ENCODE results near the gene GRWD1. TPM values are rescaled to one million over a fixed set of nuclear protein-coding genes. Genes with fewer than 3 reads are reported as not detected.
"Not testable (repeated sequence)": the region's sequence is repeated elsewhere in the genome, so short reads cannot be mapped to it uniquely, and the experiment has no call there.

Gene GRWD1
- total RNA-seq, 1 donor from 2014 or later = 17.7 TPM

GRCh38 chr19:48487948-48488347, 42.2 kb downstream of the GRWD1 start:
- peak; percentile 24 for ATAC-seq
- intact Hi-C loops (cut with DNase I) = loop anchor here (10.0 kb wide), 2 partner anchors 163 to 223 kb away; partner anchors contain the start of gene EMP3
- DNase-seq (ENCODE audit: missing footprints) = peak; percentile 48

- not testable (repeated sequence) for ATAC-seq
- intact Hi-C loops (cut with DNase I) = loop anchor here (10.0 kb wide), 2 partner anchors 164 to 224 kb away; partner anchors contain the start of gene EMP3
- peak; percentile 42 for DNase-seq (ENCODE audit: missing footprints)
These were observed 42.7 kb downstream of the GRWD1 start for GRCh38 chr19:48488478-48488877.

DNA sequence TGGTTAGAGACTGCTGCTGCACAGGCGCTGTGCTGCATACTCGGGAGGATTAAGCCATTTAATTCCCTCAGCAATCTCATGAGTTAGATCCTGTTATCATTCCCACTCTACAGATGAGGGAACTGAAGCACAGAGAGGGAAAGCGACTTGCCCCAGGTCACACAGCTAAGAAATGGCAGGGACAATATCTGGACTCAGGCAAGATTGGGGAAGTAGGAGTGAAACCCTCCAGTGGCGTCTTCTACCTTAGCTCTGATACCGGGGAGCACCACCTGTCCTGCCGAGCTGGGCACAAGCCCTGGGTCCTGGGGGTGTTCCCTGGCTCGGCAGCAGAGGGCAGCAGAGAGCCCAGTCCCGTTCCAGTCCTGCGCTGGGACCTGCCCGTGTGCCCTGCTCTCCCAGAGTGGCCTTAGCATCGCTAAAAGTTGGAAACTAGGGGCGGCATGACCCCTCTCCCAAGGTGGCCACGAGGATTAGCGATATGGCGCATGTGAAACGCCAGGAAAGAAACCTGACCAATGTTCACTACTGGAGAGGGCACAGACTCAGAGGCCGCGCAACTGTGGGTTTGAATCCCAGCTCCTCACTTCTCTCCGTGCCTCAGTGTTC, 43.9 kb downstream of the GRWD1 start:
- DNase-seq (ENCODE audit: missing footprints) (peak; percentile 87), ATAC-seq (no peak)

GRCh38 chr19:48490981-48491792, 45.4 kb downstream of the GRWD1 start:
- DNase-seq (ENCODE audit: missing footprints) (peak; percentile 49), ATAC-seq (no peak)
- intact Hi-C loops (cut with DNase I) = no loop called here

More for the DNA sequence above, 43.9 kb downstream of the GRWD1 start:
- intact Hi-C loops (cut with DNase I) = loop anchor here (1.0 to 10.0 kb wide), 3 partner anchors 95 to 225 kb away; partner anchors contain the start of gene EMP3

DNA sequence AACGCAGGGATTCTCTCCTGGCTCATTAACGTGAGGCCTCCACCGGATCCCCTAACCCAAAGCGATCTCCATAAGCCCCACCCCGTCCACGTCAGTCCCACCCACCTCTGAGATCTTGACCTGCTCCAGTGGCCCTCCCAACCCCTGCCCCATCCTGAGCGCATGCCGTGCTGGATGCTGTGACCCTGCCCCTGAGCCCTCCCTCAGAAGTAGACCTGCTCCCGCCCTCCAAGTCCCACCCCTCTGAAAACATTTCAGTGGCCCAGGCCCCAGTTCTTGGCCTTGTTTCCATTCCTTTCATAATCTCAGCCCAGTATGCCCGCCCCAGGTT, 46.0 kb downstream of the GRWD1 start:
- intact Hi-C loops (cut with DNase I) = no loop called here
- ATAC-seq (no peak), DNase-seq (ENCODE audit: missing footprints) (peak; percentile 63)

DNA sequence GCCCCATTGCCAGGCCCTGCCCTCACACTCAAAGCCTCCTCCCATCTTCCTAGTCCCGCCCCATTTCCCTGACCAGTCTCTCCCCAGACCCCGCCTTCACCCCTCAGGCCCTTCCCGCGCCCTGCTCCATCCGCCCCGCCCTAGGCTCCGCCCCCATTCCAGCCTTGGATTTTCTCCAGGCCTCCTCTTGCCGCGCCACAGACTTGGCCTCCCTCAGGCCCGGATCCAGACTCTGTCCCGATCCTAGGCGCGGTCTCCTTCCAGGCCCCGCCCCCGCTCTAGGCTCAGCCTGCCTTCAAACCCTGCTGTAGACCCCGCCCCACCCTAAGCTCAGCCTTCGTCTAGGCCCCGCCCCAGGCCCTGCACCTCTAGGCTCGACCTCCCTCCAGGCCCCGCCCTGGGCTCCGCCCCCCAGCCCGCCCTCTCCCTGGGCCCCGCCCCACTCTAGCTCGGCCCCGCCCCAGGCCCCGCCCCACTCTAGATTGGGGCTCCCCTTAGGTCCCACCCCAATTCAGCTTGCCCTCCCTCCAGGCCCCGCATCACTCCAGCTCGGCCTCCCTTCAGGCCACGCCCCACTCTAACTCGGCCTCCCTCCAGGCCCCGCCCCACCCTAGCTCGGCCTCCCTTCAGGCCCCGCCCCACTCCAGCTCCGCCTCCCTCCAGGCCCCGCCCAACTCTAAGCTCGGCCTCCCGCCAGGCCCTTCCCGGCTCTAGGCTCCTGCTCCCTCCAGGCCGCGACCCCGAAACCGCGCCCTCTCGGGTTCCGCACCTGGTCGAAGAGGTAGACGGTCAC, 47.3 kb downstream of the GRWD1 start:
- ATAC-seq (peak; percentile 89), DNase-seq (ENCODE audit: missing footprints) (peak; percentile 96)
- intact Hi-C loops (cut with DNase I) = no loop called here

DNA sequence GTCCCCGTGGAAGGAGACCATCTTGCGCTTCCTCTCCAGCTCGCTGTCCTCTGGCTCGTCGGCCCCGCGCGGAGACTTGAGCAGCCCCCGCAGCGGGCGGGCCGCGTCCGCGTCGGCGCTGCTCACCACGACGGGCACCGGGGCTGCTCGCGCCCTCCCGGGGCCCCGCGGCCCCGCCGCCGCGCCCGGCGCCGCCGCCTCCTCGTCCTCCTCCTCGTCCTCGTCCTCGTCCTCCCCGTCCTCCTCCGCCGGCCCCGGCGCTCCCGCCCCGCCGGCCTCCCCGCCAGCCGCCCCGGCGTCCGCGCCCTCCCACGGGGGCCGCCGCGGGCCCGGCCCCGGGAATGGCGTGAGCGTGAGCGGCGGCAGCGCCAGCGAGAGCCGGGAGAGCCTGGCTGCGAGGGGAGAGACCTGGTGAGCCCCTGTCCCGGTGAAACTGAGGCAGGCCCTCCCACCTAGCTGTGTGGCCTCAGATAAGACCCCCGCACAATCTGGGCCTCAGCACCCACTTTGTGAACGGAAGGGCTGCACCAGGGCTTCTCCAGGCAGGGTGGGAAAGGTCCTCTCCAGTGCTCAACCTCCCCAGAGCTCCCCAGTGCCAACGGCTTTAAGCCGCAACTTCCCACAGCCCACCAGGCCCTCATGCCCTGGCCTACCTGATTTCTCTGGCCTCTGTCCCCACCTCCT, 48.1 kb downstream of the GRWD1 start:
- DNase-seq (ENCODE audit: missing footprints) = peak; percentile 62
- intact Hi-C loops (cut with DNase I) = no loop called here
- peak; percentile 0 for ATAC-seq

- no peak for ATAC-seq
These were observed 49.6 kb downstream of the GRWD1 start for GRCh38 chr19:48495396-48495795.

DNA sequence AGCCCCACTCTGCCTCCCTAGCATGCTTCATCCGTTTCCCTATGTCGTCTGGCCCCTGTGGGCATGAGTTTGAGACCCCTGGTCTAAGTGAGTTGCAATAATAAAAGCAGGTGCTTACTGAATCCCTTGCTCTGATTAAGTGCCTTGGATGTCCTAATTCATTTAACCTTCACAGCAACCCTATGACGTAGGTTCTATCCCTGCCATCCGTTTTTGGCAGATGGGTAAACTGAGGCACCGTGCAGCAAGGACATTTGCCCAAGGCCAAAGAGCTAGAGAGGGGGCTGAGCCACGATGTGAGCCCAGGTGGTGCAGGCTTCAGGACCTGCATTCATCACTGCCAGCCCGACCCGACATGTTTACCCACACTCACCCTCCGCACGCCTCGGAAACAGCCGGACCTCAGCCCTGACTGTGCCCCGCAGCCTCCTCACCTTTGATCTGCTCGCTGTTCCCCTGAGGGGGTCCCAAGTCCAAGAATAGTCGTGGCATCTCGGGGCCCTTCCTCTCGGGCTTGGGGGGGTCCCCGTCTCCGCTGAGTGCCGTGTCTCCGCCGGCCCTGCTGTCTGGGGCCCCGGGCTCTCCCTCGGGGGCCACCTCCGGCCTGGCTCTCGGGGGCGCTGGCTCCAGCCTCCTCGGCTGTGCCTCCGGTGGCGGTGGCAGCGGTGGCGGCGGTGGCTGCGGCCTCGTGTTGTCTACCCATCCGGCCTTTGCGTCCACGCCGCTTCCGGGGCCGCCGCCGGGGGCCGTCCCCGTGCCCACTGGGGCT, 51.4 kb downstream of the GRWD1 start:
- DNase-seq (ENCODE audit: missing footprints) = no peak
- intact Hi-C loops (cut with DNase I) = no loop called here
- no peak for ATAC-seq

More at GRCh38 chr19:48495396-48495795, 49.6 kb downstream of the GRWD1 start:
- intact Hi-C loops (cut with DNase I) = no loop called here
- DNase-seq (ENCODE audit: missing footprints) = no peak

DNA sequence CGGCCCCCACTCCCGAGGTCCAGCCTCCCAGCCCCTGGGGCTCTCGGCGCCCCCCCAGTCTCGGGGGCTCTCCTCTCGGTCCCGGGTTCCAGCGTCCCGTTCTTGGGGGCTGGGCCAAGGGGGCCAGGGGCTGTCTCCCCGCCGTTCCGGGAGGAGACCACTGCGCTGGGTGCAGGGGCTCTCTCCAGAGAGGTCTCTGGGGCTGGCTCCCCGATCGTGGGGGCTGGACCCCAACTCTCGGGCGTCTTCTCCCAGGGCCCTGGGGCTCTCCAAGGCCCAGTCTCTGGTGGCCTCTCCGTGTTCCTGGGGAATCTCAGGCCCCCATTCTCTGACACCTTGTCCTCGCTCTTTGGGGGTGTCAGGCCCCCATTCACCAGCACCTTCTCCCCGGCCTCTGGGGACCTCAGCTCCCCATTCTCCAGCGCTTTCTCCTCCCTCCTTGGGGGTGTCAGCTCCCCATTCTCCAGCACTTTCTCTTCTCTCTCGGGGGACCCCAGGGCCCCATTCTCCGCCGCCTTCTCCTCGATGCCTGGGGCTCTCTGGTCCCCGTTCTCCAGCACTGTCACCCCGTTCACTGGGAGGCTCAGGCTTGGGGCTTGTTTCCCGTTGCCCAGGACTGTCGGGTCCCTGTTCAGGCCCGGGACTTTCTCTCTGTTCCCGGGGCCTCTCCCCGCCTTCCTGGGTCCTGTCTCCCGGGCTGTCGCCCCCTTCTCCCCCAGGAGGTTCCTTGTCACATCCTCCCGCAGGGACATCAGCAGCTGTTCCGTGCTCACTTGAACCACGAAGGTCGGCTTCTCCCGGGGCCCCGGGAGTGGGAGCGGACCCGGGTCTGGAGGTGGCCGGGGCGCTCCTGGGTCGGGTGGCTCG, 52.2 kb downstream of the GRWD1 start:
- intact Hi-C loops (cut with DNase I) = no loop called here
- ATAC-seq (no peak), DNase-seq (ENCODE audit: missing footprints) (no peak)

DNA sequence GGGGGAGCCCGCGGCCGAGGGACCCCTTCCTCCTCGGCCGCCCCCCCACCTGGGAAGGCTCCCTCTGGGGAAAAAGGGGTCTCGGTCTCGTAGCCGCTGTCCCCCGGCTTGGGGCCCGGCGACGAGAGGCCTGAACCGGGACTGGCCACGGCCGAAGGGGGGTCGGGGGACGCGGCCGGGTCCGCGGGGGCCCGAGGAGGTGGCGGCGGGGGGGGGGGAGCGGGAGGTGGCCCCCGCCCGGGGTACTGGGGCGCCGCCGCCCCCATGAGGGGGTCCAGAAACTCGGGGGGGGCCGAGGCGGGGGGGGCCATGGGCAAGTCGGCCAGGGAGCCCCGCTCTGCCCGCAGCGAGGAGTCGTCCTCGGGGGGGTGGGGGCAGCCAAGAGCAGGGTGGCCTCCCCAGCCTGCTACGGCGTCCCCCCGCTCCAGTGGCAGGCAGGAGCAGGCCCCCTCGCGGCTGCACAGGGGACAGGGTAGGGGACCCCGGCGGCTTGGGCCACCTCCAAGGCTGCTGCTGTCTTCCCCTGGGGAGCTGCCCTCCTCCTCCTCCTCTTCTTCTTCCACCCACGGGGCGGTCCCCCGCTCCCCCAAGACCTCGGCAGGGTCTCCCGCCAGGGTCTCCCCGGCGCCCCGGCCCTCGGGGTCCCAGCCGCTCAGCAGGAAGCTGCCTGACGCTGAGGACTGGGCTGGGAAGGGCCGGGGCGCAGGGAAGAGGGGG, 53.0 kb downstream of the GRWD1 start:
- peak; percentile 14 for DNase-seq (ENCODE audit: missing footprints)
- ATAC-seq = no peak
- intact Hi-C loops (cut with DNase I) = no loop called here

DNA sequence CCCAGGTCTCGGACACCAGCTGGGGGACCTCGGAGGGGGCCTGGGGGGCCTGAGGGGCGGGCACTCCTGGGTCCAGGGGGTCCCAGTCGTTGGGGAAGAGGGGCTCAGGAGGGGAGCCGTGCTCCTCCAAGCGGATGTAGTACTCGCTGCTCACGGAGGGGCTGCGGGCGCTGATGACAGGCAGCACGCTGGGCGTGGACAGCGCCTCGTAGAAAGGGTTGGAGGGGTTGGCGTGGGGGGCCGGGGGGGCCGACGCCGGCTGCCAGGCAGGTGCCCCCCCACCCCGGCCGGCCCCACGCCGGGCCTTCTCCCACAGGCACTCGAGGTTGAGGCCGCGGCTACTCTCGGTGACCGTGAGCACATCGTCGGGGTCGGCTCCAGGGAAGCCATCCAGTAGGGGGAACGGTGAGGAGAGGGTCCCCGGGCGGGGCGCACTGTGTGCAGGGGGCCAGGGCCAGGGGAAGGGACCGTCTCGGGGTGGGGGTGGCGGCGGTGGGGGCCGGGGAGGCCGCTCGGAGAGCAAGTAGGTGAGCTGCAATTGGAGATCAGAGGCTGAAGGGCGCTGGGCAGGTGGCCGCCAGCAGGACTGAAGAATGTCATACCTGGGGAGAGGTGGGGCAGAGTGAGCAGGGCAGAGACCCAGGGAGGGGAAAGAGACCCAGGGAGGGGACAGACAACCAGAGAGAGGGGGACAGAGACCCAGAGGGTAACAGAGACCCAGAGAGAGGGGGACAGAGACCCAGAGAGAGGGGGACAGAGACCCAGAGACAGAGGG, 53.7 kb downstream of the GRWD1 start:
- DNase-seq (ENCODE audit: missing footprints) (no peak), ATAC-seq (no peak)
- intact Hi-C loops (cut with DNase I) = no loop called here

DNA sequence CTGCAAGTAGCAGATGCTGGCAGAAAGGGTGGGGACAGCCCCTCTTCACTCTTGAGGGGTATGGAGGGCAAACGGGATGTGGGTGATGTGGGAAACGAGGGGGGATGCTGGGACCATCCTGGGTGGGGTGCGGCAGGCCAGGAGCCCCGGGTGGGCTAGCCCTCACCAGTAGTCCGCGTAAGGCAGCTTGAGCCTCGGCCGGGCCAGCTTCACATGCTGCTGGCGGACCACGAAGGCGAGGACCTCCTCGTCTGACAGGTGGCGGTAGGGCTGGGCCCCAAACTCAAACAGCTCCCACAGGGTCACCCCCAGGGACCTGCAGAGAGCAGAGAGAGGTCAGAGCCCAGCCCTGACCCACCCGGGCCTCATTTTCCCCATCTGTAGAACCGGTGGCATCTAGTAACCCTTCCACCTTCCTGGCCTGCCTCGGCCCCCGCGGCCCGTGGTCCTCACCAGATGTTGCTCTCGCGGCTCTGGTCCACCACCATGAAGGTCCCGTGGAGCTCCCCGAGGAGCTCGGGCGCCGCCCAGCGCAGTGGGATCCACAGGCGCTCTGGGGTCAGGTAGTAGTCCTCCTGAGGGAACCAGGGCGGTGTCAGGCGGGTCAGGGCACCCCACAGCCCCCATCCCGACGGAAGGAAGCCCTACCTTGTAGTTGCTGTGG, 55.2 kb downstream of the GRWD1 start:
- intact Hi-C loops (cut with DNase I) = no loop called here
- no peak for DNase-seq (ENCODE audit: missing footprints)
- ATAC-seq = no peak

DNA sequence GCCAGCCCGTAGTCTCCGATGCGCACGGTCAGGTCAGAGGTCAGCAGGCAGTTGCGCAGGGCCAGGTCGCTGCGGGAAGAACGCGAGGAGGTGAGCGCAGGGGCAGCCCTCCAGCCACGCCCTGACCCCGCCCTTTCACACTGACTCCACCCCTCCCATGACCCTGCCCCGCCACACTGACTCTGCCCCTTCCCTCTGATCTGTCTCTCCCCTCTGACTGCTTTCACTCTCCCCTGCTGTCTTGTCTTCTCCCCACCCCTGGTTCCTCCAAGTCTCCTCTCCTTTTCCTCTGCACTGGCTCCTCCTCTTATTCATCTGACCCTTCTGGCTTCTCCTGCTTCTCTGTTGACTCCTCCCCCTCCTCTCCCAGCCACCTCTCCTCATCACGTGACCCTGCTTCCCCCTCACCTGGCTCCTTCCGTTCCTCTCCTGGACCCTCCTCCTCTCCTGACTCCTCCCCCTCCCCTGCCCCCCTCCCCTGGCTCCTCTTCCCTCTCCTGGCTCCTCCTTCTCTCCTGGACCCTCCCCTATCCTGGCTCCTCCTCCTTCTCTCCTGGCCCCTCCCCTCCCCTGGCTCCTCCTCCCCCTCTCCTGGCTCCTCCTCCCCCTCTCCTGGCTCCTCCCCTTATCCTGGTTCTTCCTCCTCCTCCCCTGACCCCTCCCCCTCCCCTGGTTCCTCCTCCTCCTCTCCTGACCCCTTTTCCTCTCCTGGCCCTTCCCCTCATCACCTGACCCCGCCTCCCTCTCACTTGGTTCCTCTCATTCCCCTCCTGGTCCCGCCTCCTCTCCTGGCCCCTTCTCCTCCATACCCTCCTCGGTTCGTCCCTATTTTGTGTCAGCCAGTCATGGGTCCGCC, 55.9 kb downstream of the GRWD1 start:
- DNase-seq (ENCODE audit: missing footprints) (no peak), ATAC-seq (peak; percentile 37)
- intact Hi-C loops (cut with DNase I) = no loop called here

All from Right ventricle myocardium inferior (tissue), 1 donor.